GM23338 (cell line): ENCODE data around the gene SSR4. TPM values are rescaled to one million over a fixed set of nuclear protein-coding genes. Genes with fewer than 3 reads are reported as not detected.

Experiments used
- ATAC-seq: fragments of 200-7000 bp; cut with Tn5 transposase; 3 replicates; pipeline ENCODE4 v1.9.1; 2020
- DNase-seq: peaks from one replicate; pipeline ENCODE4 v3.0.0-alpha.2; 2015; ENCODE audit warnings: low spot score
- H2AFZ ChIP-seq: fragments of 200-600 bp; sonication (generic); 2 replicates; pipeline ENCODE4 v1.8.0; 2016; ENCODE audit warnings: antibody characterized with exemption, mild to moderate bottlenecking, moderate library complexity
- H3F3A ChIP-seq: fragments of 200-600 bp; sonication (generic); replicated peaks from 2 replicates; pipeline ENCODE4 v1.8.0; 2017; ENCODE audit warnings: antibody characterized with exemption, mixed run types, low read depth
- H3K27ac ChIP-seq: fragments of 200-600 bp; sonication (generic); 2 replicates; pipeline ENCODE4 v1.6.1; 2016; ENCODE audit warnings: low read depth
- H3K27me3 ChIP-seq: fragments of 200-600 bp; sonication (generic); 2 replicates; pipeline ENCODE4 v1.8.0; 2016; ENCODE audit warnings: mild to moderate bottlenecking, mixed run types, moderate library complexity; ENCODE audit not compliant: insufficient read depth
- H3K36me3 ChIP-seq: fragments of 200-600 bp; sonication (generic); 2 replicates; pipeline ENCODE4 v1.8.0; 2016; ENCODE audit warnings: mild to moderate bottlenecking; ENCODE audit not compliant: insufficient read depth
- H3K4me1 ChIP-seq: fragments of 200-600 bp; sonication (generic); 2 replicates; pipeline ENCODE4 v1.8.0; 2016; ENCODE audit warnings: mild to moderate bottlenecking, moderate library complexity; ENCODE audit not compliant: insufficient read depth
- H3K4me2 ChIP-seq: fragments of 200-600 bp; sonication (generic); 2 replicates; pipeline ENCODE4 v1.7.1; 2017; ENCODE audit warnings: mixed run types
- H3K4me3 ChIP-seq: fragments of 200-600 bp; sonication (generic); 2 replicates; pipeline ENCODE4 v1.6.1; 2016; ENCODE audit warnings: mixed run types
- H3K79me2 ChIP-seq: fragments of 200-600 bp; sonication (generic); replicated peaks from 2 replicates; pipeline ENCODE4 v1.8.0; 2017; ENCODE audit warnings: mild to moderate bottlenecking; ENCODE audit not compliant: insufficient read depth
- H3K9me2 ChIP-seq: fragments of 200-600 bp; sonication (generic); 2 replicates; pipeline ENCODE4 v1.8.0; 2017; ENCODE audit not compliant: insufficient read depth
- H4K20me1 ChIP-seq: fragments of 200-600 bp; sonication (generic); replicated peaks from 2 replicates; pipeline ENCODE4 v1.8.0; 2017; ENCODE audit warnings: mild to moderate bottlenecking; ENCODE audit not compliant: insufficient read depth
- H3K27ac Mint-ChIP-seq: 2 replicates; pipeline ENCODE4 v1.8.0; 2020; ENCODE audit warnings: inconsistent platforms, mild to moderate bottlenecking, moderate library complexity, mixed read lengths
- H3K27me3 Mint-ChIP-seq: 3 replicates; pipeline ENCODE4 v1.8.0; 2022; ENCODE audit warnings: low read depth, mild to moderate bottlenecking, moderate library complexity, mixed read lengths, inconsistent platforms; ENCODE audit not compliant: insufficient read depth, poor library complexity
- H3K36me3 Mint-ChIP-seq: 3 replicates; pipeline ENCODE4 v1.8.0; 2021; ENCODE audit warnings: low read depth, mild to moderate bottlenecking, inconsistent platforms, moderate library complexity, mixed read lengths
- H3K4me1 Mint-ChIP-seq: 3 replicates; pipeline ENCODE4 v1.8.0; 2020; ENCODE audit warnings: mild to moderate bottlenecking, inconsistent platforms, mixed read lengths
- H3K4me3 Mint-ChIP-seq: 3 replicates; pipeline ENCODE4 v1.8.0; 2021; ENCODE audit warnings: moderate library complexity, mild to moderate bottlenecking, inconsistent platforms, mixed read lengths
- H3K9me3 Mint-ChIP-seq: 3 replicates; pipeline ENCODE4 v1.8.0; 2020; ENCODE audit warnings: moderate library complexity, mild to moderate bottlenecking, inconsistent platforms, mixed read lengths
- EZH2phosphoT487 ChIP-seq: fragments of 200-600 bp; sonication (generic); IDR thresholded peaks from one replicate; pipeline ENCODE4 v1.8.1; 2018; ENCODE audit warnings: antibody characterized with exemption; ENCODE audit not compliant: unreplicated experiment
- NANOG ChIP-seq: IDR thresholded peaks from 2 replicates; pipeline ENCODE4 v1.6.1; 2016; ENCODE audit warnings: antibody characterized with exemption, borderline replicate concordance
- polyA plus RNA-seq: library from polyadenylated mRNA; unstranded; fragments of >200 nt; fragmentation: Nextera tagmentation; extraction: Ambion mirVana; gene quantifications from 2 replicates; pipeline ENCODE4 v1.2.1, GENCODE V29; 2016
- total RNA-seq: library from RNA; depleted of rRNA; stranded (reverse); fragments of >200 nt; shearing (Covaris generic); gene quantifications from 2 replicates; pipeline ENCODE4 v1.2.3, GENCODE V29; 2014
- TF ChIP-seq, protein P1 (sequence below): fragments of 250-450 bp; sonication (Bioruptor Pico); IDR thresholded peaks from 2 replicates; pipeline ENCODE4 v1.5.0; 2020; ENCODE audit warnings: mild to moderate bottlenecking, moderate library complexity

Gene SSR4
- total and polyA plus RNA-seq, 2 experiments from 2014 or later: 107 to 352 TPM

DNA sequence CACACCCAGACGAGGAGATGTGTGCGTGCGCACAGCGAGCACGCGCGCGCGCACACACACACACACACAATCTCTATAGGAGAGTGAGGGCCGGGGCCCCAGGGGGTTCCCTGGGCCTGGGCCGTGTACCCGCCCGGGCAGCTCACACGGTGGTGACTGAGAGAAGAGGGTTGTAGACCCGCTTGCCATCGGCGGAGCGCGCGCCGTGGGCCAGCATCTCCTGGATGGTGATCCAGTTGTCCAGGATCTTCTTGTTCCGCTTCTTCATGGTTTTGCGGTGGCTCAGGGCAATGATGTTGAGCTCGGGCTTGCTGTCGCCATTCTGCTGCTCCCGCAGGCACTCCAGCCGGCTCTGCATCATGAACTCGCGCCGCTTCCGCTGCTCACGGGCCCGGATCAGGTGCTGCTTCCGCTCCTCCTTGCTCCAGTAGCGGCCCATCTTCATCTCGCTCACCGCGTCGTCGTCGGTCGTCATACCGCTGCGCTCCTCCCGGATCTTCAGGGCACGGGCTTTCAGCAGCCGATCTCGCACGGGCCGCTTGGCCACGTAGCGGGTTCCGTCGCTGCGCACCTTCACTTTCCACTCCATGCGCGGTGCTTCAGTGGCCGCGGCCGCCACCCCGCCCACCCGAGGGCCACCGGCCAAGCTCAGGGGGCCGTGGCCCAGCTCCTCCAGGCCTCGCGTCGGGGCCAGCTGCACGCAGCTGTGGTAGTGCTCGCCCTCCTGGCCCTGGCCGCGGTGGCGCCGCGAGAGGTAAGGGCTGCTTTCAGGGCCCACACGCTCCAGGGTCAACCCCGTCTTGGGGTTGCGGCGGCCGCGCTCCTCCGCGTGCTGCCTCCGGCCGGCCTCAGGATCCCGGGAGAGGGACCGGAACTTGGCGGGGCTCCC, 9.0 kb downstream of the SSR4 start (continued):
- TF ChIP-seq, protein P1, sequence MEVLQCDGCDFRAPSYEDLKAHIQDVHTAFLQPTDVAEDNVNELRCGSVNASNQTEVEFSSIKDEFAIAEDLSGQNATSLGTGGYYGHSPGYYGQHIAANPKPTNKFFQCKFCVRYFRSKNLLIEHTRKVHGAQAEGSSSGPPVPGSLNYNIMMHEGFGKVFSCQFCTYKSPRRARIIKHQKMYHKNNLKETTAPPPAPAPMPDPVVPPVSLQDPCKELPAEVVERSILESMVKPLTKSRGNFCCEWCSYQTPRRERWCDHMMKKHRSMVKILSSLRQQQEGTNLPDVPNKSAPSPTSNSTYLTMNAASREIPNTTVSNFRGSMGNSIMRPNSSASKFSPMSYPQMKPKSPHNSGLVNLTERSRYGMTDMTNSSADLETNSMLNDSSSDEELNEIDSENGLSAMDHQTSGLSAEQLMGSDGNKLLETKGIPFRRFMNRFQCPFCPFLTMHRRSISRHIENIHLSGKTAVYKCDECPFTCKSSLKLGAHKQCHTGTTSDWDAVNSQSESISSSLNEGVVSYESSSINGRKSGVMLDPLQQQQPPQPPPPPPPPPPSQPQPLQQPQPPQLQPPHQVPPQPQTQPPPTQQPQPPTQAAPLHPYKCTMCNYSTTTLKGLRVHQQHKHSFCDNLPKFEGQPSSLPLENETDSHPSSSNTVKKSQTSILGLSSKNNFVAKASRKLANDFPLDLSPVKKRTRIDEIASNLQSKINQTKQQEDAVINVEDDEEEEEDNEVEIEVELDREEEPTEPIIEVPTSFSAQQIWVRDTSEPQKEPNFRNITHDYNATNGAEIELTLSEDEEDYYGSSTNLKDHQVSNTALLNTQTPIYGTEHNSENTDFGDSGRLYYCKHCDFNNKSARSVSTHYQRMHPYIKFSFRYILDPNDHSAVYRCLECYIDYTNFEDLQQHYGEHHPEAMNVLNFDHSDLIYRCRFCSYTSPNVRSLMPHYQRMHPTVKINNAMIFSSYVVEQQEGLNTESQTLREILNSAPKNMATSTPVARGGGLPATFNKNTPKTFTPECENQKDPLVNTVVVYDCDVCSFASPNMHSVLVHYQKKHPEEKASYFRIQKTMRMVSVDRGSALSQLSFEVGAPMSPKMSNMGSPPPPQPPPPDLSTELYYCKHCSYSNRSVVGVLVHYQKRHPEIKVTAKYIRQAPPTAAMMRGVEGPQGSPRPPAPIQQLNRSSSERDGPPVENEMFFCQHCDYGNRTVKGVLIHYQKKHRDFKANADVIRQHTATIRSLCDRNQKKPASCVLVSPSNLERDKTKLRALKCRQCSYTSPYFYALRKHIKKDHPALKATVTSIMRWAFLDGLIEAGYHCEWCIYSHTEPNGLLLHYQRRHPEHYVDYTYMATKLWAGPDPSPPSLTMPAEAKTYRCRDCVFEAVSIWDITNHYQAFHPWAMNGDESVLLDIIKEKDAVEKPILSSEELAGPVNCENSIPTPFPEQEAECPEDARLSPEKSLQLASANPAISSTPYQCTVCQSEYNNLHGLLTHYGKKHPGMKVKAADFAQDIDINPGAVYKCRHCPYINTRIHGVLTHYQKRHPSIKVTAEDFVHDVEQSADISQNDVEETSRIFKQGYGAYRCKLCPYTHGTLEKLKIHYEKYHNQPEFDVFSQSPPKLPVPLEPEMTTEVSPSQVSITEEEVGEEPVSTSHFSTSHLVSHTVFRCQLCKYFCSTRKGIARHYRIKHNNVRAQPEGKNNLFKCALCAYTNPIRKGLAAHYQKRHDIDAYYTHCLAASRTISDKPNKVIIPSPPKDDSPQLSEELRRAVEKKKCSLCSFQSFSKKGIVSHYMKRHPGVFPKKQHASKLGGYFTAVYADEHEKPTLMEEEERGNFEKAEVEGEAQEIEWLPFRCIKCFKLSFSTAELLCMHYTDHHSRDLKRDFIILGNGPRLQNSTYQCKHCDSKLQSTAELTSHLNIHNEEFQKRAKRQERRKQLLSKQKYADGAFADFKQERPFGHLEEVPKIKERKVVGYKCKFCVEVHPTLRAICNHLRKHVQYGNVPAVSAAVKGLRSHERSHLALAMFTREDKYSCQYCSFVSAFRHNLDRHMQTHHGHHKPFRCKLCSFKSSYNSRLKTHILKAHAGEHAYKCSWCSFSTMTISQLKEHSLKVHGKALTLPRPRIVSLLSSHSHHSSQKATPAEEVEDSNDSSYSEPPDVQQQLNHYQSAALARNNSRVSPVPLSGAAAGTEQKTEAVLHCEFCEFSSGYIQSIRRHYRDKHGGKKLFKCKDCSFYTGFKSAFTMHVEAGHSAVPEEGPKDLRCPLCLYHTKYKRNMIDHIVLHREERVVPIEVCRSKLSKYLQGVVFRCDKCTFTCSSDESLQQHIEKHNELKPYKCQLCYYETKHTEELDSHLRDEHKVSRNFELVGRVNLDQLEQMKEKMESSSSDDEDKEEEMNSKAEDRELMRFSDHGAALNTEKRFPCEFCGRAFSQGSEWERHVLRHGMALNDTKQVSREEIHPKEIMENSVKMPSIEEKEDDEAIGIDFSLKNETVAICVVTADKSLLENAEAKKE (CRISPR knock-in tag): no peak
- no peak for TF ChIP-seq NANOG

GRCh38 chrX:153804100-153804595, 9.7 kb downstream of the SSR4 start:
- no peaks in the 10 kb centered on the region for H3K27me3 ChIP-seq
- 0 out of 2 replicates have a peak, but pooled peaks cover 2% of the 10 kb centered on the region for H3F3A ChIP-seq
- H3K4me3 Mint-ChIP-seq: no peak overlapping the region
- no peak overlapping the region for H3K27ac Mint-ChIP-seq
- no peaks in the 10 kb centered on the region for H3K36me3 ChIP-seq
- TF ChIP-seq NANOG (no peak), EZH2phosphoT487 (no peak)
- ATAC-seq: no peak
- H3K27ac ChIP-seq: no peak overlapping the region
- H3K79me2 ChIP-seq: peaks cover 11% of the 10 kb centered on the region
- DNase-seq: no peak
- no peaks in the 10 kb centered on the region for H3K9me3 Mint-ChIP-seq
- no peaks in the 10 kb centered on the region; the same call in 1 of the 2 replicates for H4K20me1 ChIP-seq
- peaks cover 22% of the 10 kb centered on the region for H3K36me3 Mint-ChIP-seq
- no peaks in the 10 kb centered on the region for H3K9me2 ChIP-seq
- peaks cover 14% of the 10 kb centered on the region for H3K27me3 Mint-ChIP-seq
- H3K4me1 Mint-ChIP-seq: peaks cover 12% of the 10 kb centered on the region; the same call in 2 of the 3 replicates
- no peak overlapping the region for H3K4me3 ChIP-seq
- no peak overlapping the region for H3K4me2 ChIP-seq
- H3K4me1 ChIP-seq: no peaks in the 10 kb centered on the region
- H2AFZ ChIP-seq: no peak overlapping the region
